ENCODE measurements around the gene TMEM38B. TPM values are rescaled to one million over a fixed set of nuclear protein-coding genes. Genes with fewer than 3 reads are reported as not detected.
"Not testable (repeated sequence)": the region's sequence is repeated elsewhere in the genome, so short reads cannot be mapped to it uniquely, and the experiment has no call there.

The TMEM38B gene
- total RNA-seq, 4 donors from 2014 or later, result 9.9 to 18.0 (median 12.5) TPM

DNA sequence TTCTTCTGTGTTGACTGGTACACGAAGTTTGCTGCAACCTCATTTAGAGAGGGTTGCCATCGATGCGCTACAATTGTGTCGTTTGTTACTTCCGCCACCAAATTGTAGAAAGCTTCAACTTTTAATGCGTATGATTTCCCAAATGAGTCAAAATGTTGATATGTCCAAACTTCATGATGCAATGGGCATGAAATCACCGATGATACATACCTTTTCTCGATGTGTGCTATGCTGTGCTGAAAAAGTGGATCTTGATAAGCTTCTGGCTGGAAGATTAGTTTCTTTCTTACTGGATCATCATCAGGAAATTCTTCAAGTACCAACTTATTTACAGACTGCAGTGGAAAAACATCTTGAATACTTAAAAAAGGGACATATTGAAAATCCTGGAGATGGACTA lies 65.7 kb downstream of the TMEM38B start:
- no peak for DNase-seq
- peaks cover 0 to 3% (median 0%) of the 10 kb centered on the region in 3 donors for H3K36me3 ChIP-seq
- TF ChIP-seq, protein P1, sequence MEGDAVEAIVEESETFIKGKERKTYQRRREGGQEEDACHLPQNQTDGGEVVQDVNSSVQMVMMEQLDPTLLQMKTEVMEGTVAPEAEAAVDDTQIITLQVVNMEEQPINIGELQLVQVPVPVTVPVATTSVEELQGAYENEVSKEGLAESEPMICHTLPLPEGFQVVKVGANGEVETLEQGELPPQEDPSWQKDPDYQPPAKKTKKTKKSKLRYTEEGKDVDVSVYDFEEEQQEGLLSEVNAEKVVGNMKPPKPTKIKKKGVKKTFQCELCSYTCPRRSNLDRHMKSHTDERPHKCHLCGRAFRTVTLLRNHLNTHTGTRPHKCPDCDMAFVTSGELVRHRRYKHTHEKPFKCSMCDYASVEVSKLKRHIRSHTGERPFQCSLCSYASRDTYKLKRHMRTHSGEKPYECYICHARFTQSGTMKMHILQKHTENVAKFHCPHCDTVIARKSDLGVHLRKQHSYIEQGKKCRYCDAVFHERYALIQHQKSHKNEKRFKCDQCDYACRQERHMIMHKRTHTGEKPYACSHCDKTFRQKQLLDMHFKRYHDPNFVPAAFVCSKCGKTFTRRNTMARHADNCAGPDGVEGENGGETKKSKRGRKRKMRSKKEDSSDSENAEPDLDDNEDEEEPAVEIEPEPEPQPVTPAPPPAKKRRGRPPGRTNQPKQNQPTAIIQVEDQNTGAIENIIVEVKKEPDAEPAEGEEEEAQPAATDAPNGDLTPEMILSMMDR (IDR thresholded peaks at IDR 0.05), result no peak
- no peak for TF ChIP-seq POLR2A (IDR thresholded peaks at IDR 0.05)
- H3K27me3 ChIP-seq, result no peaks in the 10 kb centered on the region
- H3K9me3 ChIP-seq, result no peaks in the 10 kb centered on the region
- no peak overlapping the region for H3K4me3 ChIP-seq
- H3K4me1 ChIP-seq, result no peaks in the 10 kb centered on the region
- H3K27ac ChIP-seq, result no peak overlapping the region

- not testable (repeated sequence) for H3K36me3 ChIP-seq
Observed at GRCh38 chr9:105782561-105783494, 88.5 kb downstream of the TMEM38B start.

GRCh38 chr9:105783495-105783872 lies 89.1 kb downstream of the TMEM38B start:
- H3K4me3 ChIP-seq, H3K36me3 ChIP-seq, H3K9me3 ChIP-seq, H3K27me3 ChIP-seq, DNase-seq, H3K4me1 ChIP-seq, H3K27ac ChIP-seq: not testable (repeated sequence)

More at GRCh38 chr9:105782561-105783494, 88.5 kb downstream of the TMEM38B start:
- DNase-seq, H3K27ac ChIP-seq, H3K4me3 ChIP-seq, H3K4me1 ChIP-seq, H3K9me3 ChIP-seq, H3K27me3 ChIP-seq: not testable (repeated sequence)

GRCh38 chr9:105786796-105787195 lies 92.5 kb downstream of the TMEM38B start:
- not testable (repeated sequence) for H3K4me3 ChIP-seq, DNase-seq, H3K9me3 ChIP-seq, H3K27me3 ChIP-seq, H3K27ac ChIP-seq, H3K4me1 ChIP-seq, H3K36me3 ChIP-seq

DNA sequence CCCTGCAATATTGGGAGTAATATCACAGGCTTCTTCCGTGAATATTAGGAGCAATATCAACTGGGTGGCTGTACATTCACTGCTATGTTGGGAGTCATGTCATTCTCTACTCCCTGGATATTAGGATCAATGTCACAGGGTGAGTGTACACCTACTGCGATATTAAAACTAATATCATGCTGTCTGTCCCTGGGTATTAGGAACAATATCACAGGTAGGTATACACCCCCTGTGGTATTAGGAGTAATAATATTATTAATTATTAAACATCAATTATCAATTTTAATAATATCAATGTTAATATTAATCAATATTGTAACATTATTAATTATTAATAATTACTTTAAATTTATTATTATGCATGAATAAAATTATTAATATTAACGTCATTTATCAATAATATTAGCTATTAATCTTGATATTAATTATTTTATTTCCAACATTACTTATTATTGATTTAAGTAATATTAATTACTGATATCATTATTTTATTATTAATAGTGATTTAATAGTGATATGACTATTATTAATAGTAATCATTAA lies 121.9 kb downstream of the TMEM38B start:
- no peak for TF ChIP-seq POLR2A (IDR thresholded peaks at IDR 0.05)
- TF ChIP-seq, protein P1 (IDR thresholded peaks at IDR 0.05), result no peak
- Histone ChIP-seq H3K36me3 (no peaks in the 10 kb centered on the region), H3K27ac (no peak overlapping the region), H3K4me3 (no peak overlapping the region), H3K9me3 (no peaks in the 10 kb centered on the region), H3K27me3 (no peaks in the 10 kb centered on the region), H3K4me1 (no peaks in the 10 kb centered on the region)
- DNase-seq, result no peak

DNA sequence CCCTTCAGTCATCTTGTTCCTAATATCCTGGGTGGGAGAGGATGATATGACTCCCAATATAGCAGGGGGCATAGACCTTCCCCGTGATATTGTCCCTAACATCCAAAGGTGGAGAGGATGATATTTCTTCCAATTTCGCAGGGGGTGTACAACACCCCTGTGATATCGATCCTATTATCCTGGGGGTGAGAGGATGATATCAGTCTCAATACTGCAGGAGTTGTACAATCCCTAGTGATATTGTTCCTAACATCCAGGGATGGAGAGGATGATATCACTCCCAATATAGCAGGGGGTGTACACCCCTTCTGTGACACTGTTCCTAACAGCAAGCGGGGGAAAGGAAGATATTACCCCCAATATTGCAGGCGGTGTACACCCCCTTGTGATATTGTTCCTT lies 122.6 kb downstream of the TMEM38B start:
- H3K4me1 ChIP-seq, result no peaks in the 10 kb centered on the region
- TF ChIP-seq, protein P1 (IDR thresholded peaks at IDR 0.05), result no peak
- TF ChIP-seq POLR2A (IDR thresholded peaks at IDR 0.05), result no peak
- H3K27ac ChIP-seq, result no peak overlapping the region
- H3K9me3 ChIP-seq, result no peaks in the 10 kb centered on the region
- DNase-seq, result no peak
- no peak overlapping the region for H3K4me3 ChIP-seq
- H3K36me3 ChIP-seq, result no peaks in the 10 kb centered on the region
- H3K27me3 ChIP-seq, result no peaks in the 10 kb centered on the region

DNA sequence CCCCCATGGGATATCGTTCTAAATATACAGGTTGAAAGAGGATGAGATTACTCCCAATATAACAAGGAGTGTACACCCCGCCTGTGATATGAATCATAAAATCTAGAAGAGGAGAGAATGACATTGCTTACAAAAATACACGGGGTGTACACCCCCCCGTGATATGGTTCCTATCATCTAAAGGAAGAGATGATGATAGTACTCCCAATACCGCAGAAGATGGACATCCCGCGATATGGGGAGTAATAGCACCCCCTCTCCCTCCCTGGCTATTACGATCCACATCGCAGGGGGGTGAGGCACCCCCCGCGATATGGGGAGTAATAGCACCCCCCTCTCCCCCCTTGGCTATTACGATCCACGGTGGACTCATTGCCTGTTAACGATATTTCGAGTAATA lies 124.6 kb downstream of the TMEM38B start:
- no peak overlapping the region for H3K27ac ChIP-seq
- no peaks in the 10 kb centered on the region for H3K4me1 ChIP-seq
- H3K36me3 ChIP-seq, result no peaks in the 10 kb centered on the region
- no peak overlapping the region for H3K4me3 ChIP-seq
- H3K27me3 ChIP-seq, result no peaks in the 10 kb centered on the region
- no peak for DNase-seq
- peaks cover 0 to 4% (median 0%) of the 10 kb centered on the region in 4 donors for H3K9me3 ChIP-seq
- no peak for TF ChIP-seq POLR2A (IDR thresholded peaks at IDR 0.05)
- TF ChIP-seq, protein P1 (IDR thresholded peaks at IDR 0.05), result no peak

Data from Peyer's patch (tissue), 4 donors.